DMS 273 treated with DMSO at 0.1 percent for 48 hours (cell line): Measurements from ENCODE around the gene BCL2A1.
"Not testable (repeated sequence)": the region's sequence is repeated elsewhere in the genome, so short reads cannot be mapped to it uniquely, and the experiment has no call there.

Experiments
- DNase-seq: peaks from one replicate; lab custom pipeline; 2025; lab: John Stamatoyannopoulos, UW

BCL2A1 gene

GRCh38 chr15:79960502-79961212 lies 10.3 kb downstream of the BCL2A1 start:
- DNase-seq = no peak

DNA sequence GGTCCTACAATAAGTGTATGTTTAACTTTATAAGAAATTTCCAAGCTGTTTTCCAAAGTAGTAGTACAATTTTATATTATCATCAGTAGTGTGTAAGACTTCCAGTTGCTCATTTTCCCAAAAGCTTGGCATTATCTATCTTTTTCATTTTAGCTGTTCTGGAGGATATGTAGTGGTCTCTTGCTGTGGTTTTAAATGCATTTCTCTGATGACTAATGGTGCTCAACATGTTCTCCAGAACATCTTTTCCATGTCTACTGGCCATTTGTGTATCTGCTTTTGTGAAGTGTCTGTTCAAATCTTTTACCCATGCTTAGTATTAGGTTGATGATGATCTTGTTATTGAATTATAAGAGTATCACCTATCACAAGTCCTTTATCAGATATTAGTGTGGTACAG lies 13.3 kb downstream of the BCL2A1 start:
- DNase-seq = no peak

DNA sequence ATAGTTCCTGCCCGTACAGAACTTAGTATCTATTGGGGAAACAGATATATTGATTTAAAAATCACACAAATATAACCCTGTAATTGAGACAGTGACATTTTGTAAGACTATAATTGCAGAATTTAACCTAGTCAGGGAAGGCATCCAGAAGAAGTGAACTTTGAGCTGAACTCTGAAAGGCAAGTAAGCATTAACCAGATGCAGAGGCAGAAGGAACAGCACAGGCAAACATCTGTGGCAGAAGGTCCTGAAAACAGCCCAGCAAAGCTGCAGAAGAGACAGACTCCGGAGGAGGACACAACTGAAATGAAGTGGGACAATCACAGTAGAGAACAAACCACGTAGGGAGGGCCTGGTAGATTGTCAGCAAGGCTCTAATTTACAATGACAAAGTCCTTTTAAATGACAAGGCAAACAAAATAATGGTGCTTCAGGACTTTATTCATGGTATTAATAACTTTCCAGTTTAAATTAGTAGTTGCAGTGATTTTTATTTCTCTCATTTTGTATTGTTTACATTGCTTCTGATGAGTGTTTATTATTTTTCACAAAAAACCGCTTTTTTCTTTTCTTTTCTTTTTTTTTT lies 14.5 kb downstream of the BCL2A1 start:
- DNase-seq = no peak

- no peak for DNase-seq
Observed at GRCh38 chr15:79954661-79955060, 16.3 kb downstream of the BCL2A1 start.

DNA sequence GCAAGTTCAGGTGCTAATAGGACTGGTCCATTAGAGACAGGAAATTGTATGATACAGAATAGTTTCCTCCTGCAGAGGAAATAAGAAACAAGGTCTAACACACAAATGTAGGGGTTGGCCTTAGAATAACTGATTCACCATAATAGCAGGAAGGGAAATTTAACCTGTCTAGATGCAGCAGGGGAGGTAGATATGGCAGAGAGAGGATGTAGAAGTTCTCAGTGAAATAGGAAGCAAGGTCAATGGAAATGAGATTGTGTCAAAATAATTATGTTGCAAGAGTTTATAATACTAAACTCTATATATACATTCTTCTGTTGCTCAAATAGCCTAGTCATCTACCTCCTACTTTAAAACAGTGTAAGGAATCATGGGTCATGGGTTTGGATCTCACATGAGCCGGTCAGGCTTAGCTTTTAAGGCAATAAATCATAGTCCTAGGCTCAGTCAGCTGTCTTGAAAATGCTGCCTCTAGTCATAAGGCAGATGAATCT lies 17.0 kb downstream of the BCL2A1 start:
- no peak for DNase-seq

- no peak for DNase-seq
Observed at GRCh38 chr15:79952329-79952728, 18.7 kb downstream of the BCL2A1 start.

DNA sequence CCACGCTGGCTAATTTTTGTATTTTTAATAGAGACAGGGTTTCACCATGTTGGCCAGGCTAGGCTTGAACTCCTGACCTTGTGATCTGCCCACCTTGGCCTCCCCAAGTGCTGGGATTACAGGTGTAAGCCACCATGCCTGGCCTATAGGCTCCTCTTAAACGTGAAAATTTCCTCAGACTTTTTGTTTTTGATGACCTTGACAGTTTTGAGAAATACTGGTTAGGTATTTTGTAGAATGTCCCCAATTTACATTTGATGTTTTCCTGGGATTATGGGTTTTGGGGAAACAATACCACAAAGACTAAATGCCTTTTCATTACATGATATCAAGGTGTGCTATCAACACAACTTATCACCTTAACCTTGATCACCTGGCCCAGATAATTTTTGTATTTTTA lies 20.7 kb downstream of the BCL2A1 start:
- DNase-seq = no peak

GRCh38 chr15:79948761-79949160 lies 22.2 kb downstream of the BCL2A1 start:
- no peak for DNase-seq

DNA sequence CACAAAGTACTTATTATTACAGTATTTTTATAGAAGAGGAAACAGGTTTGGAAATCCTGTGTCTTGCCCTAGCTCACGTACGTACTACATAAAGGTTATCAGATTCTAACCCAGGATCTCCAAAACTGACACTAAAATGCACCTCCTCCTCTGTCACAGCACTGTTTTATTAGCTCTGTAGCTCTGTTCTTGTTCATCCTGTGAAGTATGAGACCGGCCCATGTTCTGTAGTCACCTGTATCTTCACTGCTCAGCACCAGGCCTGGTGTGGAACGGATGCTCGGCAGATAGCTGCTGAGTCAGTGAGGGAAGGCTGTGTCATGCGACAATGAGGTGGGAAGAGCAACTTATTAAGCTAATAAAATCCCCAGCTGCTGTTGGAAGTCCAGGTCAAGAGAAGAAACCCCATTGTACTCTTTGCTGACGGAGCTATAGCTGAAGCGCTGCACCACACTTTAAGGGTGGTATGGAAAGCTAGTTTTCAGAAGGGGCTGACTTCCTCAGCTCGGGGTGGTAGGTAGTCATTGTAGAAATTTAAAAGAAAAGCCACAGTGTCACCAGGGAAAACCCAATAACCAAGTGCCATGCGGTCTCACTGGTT lies 22.8 kb downstream of the BCL2A1 start:
- DNase-seq = no peak

GRCh38 chr15:79947009-79947408 lies 24.0 kb downstream of the BCL2A1 start:
- no peak for DNase-seq

GRCh38 chr15:79944622-79945021 lies 26.4 kb downstream of the BCL2A1 start:
- DNase-seq = no peak

DNA sequence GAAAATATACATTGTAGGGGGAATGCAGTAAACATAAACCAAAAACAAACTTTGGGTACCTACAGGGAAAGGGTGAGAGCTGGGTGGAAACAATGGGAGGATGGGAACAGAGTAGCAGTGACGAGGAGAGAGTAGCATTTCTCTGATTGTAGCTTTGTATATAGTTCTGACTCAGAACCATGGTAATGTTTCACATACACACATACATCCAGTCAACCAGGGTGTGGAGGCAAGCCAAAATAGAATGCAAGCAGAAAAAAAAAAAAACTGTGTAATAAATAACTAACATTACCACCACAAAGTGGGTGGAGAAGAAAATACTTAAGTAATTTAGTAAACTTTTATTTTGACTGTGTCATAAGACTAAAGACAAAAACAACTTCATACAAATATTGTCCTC lies 27.2 kb downstream of the BCL2A1 start:
- DNase-seq = no peak

DNA sequence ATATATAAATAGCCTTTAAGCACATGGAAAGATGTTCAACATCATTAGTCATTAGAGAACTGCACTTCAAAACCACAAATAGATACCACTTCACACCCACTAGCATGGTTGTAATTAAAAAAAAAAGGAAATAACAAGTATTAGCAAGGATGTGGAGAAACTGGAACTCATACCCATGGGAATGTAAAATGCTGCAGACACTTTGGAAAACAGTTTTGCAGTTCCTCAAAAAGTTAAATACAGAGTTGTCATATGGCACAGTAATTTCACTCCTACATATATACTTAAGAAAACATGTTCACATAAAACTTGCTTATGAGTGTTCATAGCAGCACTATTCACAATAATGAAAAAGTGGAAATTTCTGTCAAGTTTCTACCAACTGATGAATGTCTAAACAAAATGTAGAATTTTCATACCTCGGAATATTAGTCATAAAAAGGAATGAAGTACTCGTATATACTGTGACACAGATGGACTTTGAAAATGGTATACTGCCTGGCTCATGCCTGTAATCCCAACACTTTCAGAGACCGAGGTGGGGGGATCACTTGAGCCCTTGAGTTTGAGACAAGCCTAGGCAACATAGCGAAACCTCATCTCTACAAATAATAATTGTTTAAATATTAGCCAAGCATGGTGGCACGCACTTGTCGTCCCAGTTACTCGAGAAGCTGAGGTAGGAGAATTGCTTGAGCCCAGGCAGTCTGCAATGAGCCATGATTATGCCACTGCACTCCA lies 28.1 kb downstream of the BCL2A1 start:
- no peak for DNase-seq

DNA sequence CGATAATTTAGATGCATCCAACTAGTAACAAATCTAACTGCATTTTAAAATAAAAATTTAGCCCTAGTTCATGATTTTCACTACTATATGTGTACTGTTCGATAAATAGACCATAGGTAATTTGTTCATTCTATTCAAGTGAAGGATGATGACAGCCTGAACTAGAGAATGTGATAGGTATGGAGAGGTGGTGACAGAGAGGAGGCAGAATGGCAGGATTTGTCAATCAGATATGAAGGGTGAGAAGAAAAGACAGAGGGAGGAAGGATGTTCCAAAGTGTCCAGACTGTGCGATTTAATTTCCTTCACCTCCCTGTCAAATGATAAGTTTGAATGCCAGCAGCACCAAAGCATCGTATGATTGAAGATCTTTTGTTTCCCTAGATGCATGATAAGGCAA lies 31.6 kb downstream of the BCL2A1 start:
- no peak for DNase-seq

DNA sequence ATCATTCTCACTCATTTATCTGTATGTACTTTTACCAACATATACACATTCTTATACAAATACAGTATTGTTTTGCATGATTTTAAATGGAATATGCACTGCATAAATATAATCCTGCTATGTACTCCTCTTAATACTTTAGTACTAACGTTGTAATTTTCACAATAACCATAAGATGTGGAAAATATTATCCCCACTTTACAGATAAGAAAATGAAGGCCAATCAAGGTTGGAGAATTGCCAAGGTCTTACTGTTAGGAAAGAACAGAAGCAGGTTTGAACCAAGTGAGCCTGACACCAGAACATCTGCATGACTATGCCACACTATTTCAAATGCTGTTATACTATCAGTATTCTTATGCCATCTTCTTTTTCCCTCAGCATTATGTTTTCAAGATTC lies 32.9 kb downstream of the BCL2A1 start:
- DNase-seq = no peak

DNA sequence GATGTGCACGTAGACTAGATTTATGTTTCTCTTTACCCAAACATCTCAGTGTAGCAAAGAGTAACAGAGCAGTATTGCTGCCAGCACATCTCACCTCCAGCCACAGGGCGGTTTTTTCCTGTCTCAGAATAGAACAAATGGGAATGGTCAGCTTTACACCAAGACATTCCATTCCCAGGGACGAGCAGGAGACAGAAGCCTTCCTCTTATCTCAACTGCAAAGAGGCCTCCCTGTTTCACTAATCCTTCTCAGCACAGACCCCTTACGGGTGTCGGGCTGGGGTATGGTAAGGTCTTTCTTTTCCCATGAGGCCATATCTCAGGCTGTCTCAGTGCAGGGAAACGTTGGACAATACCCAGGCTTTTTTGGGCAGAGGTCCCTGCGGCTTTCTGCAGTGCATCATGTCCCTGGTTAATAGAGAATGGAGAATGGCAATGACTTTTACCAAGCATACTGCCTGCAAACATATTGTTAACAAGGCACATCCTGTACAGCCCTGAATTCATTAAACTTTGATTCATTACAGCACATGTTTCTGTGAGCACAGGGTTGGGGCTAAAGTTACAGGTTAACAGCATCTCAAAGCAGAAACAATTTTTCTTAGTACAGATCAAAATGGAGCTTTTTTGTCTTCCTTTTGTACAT lies 35.3 kb downstream of the BCL2A1 start:
- not testable (repeated sequence) for DNase-seq

DNA sequence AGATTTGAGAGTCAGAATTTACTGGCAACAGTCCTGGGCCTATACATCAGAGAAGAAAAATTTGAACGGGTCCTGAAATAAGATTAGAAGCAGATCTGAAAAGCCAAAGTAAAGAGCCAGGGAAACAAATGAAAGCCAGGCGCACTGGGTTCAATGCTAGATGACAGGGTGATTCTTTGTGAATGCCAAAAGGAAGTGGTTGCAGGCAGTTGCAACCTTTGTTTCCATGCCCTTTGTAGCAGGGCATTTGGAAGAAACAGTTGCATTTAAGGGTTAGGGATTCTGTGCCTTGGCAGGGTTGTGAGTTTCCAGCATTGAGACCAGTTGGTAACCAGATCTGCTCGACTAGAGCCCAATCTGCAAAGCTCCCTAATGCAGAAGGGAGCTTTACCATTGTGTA lies 37.8 kb downstream of the BCL2A1 start:
- DNase-seq = no peak

DNA sequence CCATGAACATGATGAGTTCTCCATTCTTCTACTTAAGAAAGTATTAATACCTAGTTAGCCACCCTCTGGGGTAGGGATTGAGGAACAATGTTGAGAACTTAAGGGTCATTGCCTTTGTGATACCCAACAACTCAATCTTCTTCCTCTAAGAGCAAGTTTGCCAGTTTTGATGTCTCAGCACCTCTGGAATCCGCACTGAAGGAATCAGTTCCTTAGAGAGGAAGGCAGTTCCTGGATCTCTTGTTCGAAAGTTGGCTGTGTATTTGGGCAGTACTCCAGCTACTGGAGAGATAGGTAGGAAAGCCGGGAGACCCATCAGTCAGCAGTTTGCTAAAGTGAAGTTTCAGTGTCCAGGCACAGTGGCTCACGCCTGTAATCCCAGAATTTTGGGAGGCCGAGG lies 38.5 kb downstream of the BCL2A1 start:
- no peak for DNase-seq

GRCh38 chr15:79930516-79930915 lies 40.5 kb downstream of the BCL2A1 start:
- DNase-seq = no peak

DNA sequence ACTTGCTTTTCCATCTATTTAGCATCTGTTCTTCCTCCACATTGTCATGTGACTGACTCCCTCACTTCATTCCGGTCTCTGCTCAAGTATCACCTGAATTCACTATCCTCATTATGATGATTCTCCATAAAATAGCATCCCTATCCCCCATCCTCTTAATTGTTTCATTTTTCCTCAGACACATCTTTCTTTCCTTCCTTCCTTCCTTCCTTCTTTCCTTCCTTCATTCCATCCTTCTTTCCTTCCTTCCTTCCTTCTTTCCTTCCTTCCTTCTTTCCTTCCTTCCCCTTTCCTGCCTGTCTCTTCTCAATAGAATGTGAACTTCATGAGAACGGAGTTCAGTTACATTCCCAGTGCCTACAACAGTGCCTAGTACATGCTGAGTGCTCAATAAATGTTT lies 41.6 kb downstream of the BCL2A1 start:
- DNase-seq = no peak

DNA sequence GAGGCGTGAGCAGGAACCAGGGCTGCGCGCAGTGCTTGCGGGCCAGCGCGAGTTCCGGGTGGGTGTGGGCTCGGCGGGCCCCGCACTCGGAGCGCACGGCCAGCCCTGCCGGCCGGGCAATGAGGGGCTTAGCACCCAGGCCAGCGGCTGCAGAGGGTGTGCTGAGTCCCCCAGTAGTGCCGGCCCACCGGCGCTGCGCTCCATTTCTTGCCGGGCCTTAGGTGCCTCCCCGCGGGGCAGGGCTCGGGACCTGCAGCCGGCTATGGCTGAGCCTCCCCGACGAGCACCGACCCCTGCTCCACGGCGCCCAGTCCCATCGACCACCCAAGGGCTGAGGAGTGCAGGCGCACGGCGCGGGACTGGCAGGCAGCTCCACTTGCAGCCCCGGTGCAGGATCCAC lies 44.9 kb downstream of the BCL2A1 start:
- not testable (repeated sequence) for DNase-seq

- DNase-seq = no peak
Observed at GRCh38 chr15:79924379-79924778, 46.6 kb downstream of the BCL2A1 start.
